Natural killer cell (primary cell): Measurements from ENCODE around the gene DUSP22. TPM values are rescaled to one million over a fixed set of nuclear protein-coding genes. Genes with fewer than 3 reads are reported as not detected.

Experiments used
- ATAC-seq, 3 donors: fragments of 150-1000 bp in 2 of 3; fragments of 200-7000 bp in 1 of 3; cut with Tn5 transposase; 1 replicate in 1 of 3; 2 replicates in 2 of 3; pipeline ENCODE4 v1.10.0; 2021; ENCODE audit warnings: mild to moderate bottlenecking in 2 of 3, moderate library complexity in 2 of 3
- DNase-seq, 2 donors: peaks; one replicate each; pipeline versions ENCODE4 v3.0.0 to v3.0.0-alpha.2; 2013 to 2021; ENCODE audit warnings: mixed read lengths in 1 of 2
- H3K27ac ChIP-seq: one replicate; pipeline ENCODE4 v1.5.1; 2013; ENCODE audit warnings: mild to moderate bottlenecking, low read length
- H3K27me3 ChIP-seq: one replicate; pipeline ENCODE4 v1.6.1; 2013; ENCODE audit warnings: low read length; ENCODE audit not compliant: control insufficient read depth, insufficient read depth
- H3K36me3 ChIP-seq: one replicate; pipeline ENCODE4 v1.6.1; 2013; ENCODE audit warnings: low read length; ENCODE audit not compliant: control insufficient read depth, insufficient read depth
- H3K4me1 ChIP-seq: one replicate; pipeline ENCODE4 v1.6.1; 2013; ENCODE audit warnings: low read length; ENCODE audit not compliant: control insufficient read depth, insufficient read depth
- H3K4me3 ChIP-seq: one replicate; pipeline ENCODE4 v1.5.1; 2013; ENCODE audit warnings: low read length
- H3K9me3 ChIP-seq: one replicate; pipeline ENCODE4 v1.6.1; 2013; ENCODE audit warnings: low read length; ENCODE audit not compliant: control insufficient read depth, insufficient read depth
- H3K27ac Mint-ChIP-seq, 2 donors: one replicate each; pipeline ENCODE4 v1.8.0; 2022; ENCODE audit warnings: mild to moderate bottlenecking in 2 of 2, mixed read lengths in 2 of 2, moderate library complexity in 1 of 2
- H3K27me3 Mint-ChIP-seq, 2 donors: one replicate each; pipeline ENCODE4 v1.8.0; 2022; ENCODE audit warnings: low read depth in 2 of 2, mixed read lengths in 2 of 2
- H3K36me3 Mint-ChIP-seq: one replicate; pipeline ENCODE4 v1.8.0; 2022; ENCODE audit warnings: mixed read lengths
- H3K4me1 Mint-ChIP-seq, 2 donors: one replicate each; pipeline ENCODE4 v1.8.0; 2022; ENCODE audit warnings: mixed read lengths in 2 of 2
- H3K4me3 Mint-ChIP-seq: one replicate; pipeline ENCODE4 v1.8.0; 2022; ENCODE audit warnings: mild to moderate bottlenecking, moderate library complexity, mixed read lengths
- H3K9me3 Mint-ChIP-seq, 2 donors: one replicate each; pipeline ENCODE4 v1.8.0; 2022; ENCODE audit warnings: mixed read lengths in 2 of 2
- whole genome bisulfite sequencing: methylation state at CpG from one replicate; pipeline ENCODE4 v1.1.7; 2013; ENCODE audit warnings: missing lambda C conversion rate; ENCODE audit not compliant: insufficient coverage; 5-methylcytosine and 5-hydroxymethylcytosine counted together
- intact Hi-C: fragments of 100-400 bp; cut with micrococcal nuclease; formaldehyde crosslinking; loops from one replicate; pipeline ENCODE4 v1.14.2; 2022
- total RNA-seq, 4 donors: library from RNA; stranded (reverse); fragments of 120-200 nt in 1 of 4; gene quantifications; one replicate each; pipeline versions ENCODE4 v1.2.3 to v1.2.4, GENCODE V29; 2013 to 2022
- TF ChIP-seq, protein P1 (sequence below): fragments of 200-600 bp; IDR thresholded peaks from one replicate; pipeline ENCODE4 v1.8.0; 2022; ENCODE audit warnings: antibody characterized with exemption

DUSP22 gene
- total RNA-seq, 3 donors from 2014 or later (not counting 1 experiment from before 2014, with no cell fraction given) = 50.4 to 61.5 (median 56.6) TPM

DNA sequence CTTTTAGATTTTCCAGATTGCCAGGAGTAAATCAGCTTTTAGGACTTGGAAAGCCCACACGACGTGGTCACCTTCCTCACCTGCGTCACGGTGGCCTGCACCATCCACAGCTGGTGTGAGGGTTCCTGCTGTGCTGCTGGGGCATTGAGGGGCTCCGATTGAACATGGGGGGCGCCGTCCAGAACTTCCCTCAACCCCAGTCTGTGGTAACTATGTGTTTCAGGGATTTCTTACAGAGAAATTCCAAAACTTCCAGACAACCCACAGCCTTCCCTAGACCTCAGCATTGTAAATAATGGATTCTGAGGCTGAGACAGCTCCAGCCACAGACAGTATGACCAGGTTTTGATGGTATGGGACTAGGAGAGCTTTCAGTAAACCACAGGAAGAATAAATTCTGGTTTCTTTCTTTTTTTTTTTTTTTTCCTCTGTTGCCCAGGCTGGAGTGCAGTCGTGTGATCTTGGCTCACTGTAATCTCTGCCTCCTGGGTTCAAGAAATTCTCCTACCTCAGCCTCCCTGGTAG lies 52.6 kb downstream of the DUSP22 start:
- H3K4me3 ChIP-seq = no peak overlapping the region
- H3K4me1 Mint-ChIP-seq = peaks cover 26 to 38% of the 10 kb centered on the region in 2 donors
- DNase-seq = no peak
- H3K9me3 ChIP-seq = no peaks in the 10 kb centered on the region
- 74% methylated on average over 8 of the region's 8 CpGs for WGBS
- no peak overlapping the region for H3K4me3 Mint-ChIP-seq
- H3K36me3 ChIP-seq = peaks cover 13% of the 10 kb centered on the region
- H3K36me3 Mint-ChIP-seq = peaks cover 2% of the 10 kb centered on the region
- no peak overlapping the region for H3K27ac ChIP-seq
- no peaks in the 10 kb centered on the region for H3K27me3 ChIP-seq
- H3K27me3 Mint-ChIP-seq = no peaks in the 10 kb centered on the region
- peaks cover 33% of the 10 kb centered on the region for H3K4me1 ChIP-seq
- no peak for ATAC-seq
- intact Hi-C loops = no loop called here
- H3K27ac Mint-ChIP-seq = no peak overlapping the region
- no peaks in the 10 kb centered on the region for H3K9me3 Mint-ChIP-seq
- TF ChIP-seq, protein P1, sequence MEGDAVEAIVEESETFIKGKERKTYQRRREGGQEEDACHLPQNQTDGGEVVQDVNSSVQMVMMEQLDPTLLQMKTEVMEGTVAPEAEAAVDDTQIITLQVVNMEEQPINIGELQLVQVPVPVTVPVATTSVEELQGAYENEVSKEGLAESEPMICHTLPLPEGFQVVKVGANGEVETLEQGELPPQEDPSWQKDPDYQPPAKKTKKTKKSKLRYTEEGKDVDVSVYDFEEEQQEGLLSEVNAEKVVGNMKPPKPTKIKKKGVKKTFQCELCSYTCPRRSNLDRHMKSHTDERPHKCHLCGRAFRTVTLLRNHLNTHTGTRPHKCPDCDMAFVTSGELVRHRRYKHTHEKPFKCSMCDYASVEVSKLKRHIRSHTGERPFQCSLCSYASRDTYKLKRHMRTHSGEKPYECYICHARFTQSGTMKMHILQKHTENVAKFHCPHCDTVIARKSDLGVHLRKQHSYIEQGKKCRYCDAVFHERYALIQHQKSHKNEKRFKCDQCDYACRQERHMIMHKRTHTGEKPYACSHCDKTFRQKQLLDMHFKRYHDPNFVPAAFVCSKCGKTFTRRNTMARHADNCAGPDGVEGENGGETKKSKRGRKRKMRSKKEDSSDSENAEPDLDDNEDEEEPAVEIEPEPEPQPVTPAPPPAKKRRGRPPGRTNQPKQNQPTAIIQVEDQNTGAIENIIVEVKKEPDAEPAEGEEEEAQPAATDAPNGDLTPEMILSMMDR = no peak

DNA sequence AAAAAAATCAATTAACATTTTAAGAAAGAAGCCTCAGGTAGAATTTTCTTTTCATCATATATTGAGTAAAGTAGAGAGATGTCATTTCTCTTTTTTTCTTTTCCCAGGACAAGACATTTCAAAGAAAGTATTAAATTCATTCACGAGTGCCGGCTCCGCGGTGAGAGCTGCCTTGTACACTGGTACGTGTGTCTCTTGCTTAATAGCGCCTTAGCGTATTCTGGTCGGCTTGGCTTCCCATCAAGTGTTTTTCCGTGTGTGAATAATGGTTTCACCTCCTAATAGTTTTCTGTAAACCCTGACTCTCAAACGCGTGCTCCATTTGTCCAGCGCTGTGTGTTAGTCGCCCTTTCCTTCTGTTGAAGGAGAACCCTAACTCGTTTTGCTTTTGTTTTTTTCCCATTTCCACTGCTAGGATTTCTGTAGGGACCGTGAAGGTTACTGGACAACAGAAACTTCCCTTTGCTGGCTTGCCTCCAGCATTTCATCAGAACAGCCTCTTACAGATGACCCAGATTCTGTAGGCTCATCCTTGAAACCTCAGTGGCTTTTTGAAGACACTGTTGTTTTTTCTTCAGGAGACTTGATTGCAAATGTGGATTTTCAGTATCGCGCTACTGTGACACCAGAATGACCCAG lies 53.6 kb downstream of the DUSP22 start:
- peaks cover 23% of the 10 kb centered on the region for H3K4me1 ChIP-seq
- DNase-seq (no peak), ATAC-seq (no peak)
- no peaks in the 10 kb centered on the region for H3K9me3 ChIP-seq
- WGBS = 91% methylated on average over 17 of the region's 17 CpGs
- peaks cover 15% of the 10 kb centered on the region for H3K36me3 ChIP-seq
- H3K4me3 ChIP-seq = no peak overlapping the region
- H3K27ac ChIP-seq = no peak overlapping the region
- intact Hi-C loops = no loop called here
- Mint-ChIP-seq H3K9me3 (no peaks in the 10 kb centered on the region), H3K27me3 (no peaks in the 10 kb centered on the region), H3K36me3 (peaks cover 6% of the 10 kb centered on the region), H3K4me1 (peaks cover 19 to 28% of the 10 kb centered on the region in 2 donors), H3K27ac (no peak overlapping the region), H3K4me3 (no peak overlapping the region)
- TF ChIP-seq, protein P1 = no peak
- no peaks in the 10 kb centered on the region for H3K27me3 ChIP-seq

- no peak overlapping the region for H3K27ac ChIP-seq
- no peaks in the 10 kb centered on the region for H3K9me3 ChIP-seq
- peaks cover 17% of the 10 kb centered on the region for H3K4me1 ChIP-seq
- Mint-ChIP-seq H3K9me3 (no peaks in the 10 kb centered on the region), H3K36me3 (peaks cover 6% of the 10 kb centered on the region), H3K27ac (no peak overlapping the region), H3K27me3 (no peaks in the 10 kb centered on the region), H3K4me1 (peaks cover 15 to 23% of the 10 kb centered on the region in 2 donors), H3K4me3 (no peak overlapping the region)
- DNase-seq (no peak), ATAC-seq (no peak)
- 83% methylated on average over 10 of the region's 10 CpGs for whole genome bisulfite sequencing
- no peaks in the 10 kb centered on the region for H3K27me3 ChIP-seq
- peaks cover 18% of the 10 kb centered on the region for H3K36me3 ChIP-seq
- H3K4me3 ChIP-seq = no peak overlapping the region
- TF ChIP-seq, protein P1 = no peak
- intact Hi-C loops = no loop called here
Observed at GRCh38 chr6:346386-347030, 54.2 kb downstream of the DUSP22 start.
